T-helper 2 cell treated with Interferon-gamma antibody and Interleukin-4, amounts not matched to agents 5 μg/mL and 100 μg/mL, for 36 hours (primary cell): Measurements from ENCODE around the gene NFIL3.

Experiments
- DNase-seq: peaks from one replicate; pipeline ENCODE4 v3.0.0; 2021; ENCODE audit warnings: low spot score
- H3K27ac Mint-ChIP-seq: one replicate; pipeline ENCODE4 v1.8.0; 2021; ENCODE audit warnings: mild to moderate bottlenecking, mixed read lengths
- H3K27me3 Mint-ChIP-seq: one replicate; pipeline ENCODE4 v1.8.0; 2021; ENCODE audit warnings: low read depth, mixed read lengths
- H3K36me3 Mint-ChIP-seq: one replicate; pipeline ENCODE4 v1.8.0; 2021; ENCODE audit warnings: low read depth, mixed read lengths
- H3K4me1 Mint-ChIP-seq: one replicate; pipeline ENCODE4 v1.8.0; 2021; ENCODE audit warnings: low read depth, mixed read lengths
- H3K4me3 Mint-ChIP-seq: one replicate; pipeline ENCODE4 v1.8.0; 2022; ENCODE audit warnings: mild to moderate bottlenecking, moderate library complexity, mixed read lengths
- H3K9me3 Mint-ChIP-seq: one replicate; pipeline ENCODE4 v1.8.0; 2021; ENCODE audit warnings: mixed read lengths

NFIL3 gene

DNA sequence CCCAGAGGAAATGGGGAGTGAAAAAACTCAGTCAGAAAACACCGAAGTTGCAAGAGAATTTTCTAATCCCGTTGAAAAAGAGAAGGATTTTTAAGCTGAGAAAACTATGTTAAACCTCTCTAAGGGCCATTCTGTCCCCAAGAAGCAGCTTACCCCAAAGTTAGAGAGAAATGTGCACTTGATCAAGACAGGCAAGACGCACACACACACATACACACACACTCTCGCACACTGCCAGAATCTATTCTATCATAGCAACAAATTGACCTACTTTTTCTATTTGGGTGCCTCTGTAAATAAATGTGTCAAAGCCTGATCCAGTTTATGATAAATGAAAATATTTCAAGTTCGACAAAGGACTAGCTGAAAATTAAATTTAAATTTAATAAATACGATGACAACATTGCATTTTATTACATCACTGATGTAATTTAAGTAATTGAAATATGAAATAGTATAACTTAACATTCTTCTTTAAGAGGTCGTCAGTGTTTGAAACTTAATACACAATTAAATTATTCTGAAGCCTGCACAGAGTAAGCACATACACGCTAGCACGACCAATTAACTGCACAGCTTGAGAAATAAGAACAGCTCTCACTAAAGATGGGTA, 5.9 kb downstream of the NFIL3 start:
- H3K27me3 Mint-ChIP-seq: no peaks in the 10 kb centered on the region
- no peaks in the 10 kb centered on the region for H3K9me3 Mint-ChIP-seq
- H3K4me3 Mint-ChIP-seq: peak overlapping the region; percentile 95
- peaks cover 38% of the 10 kb centered on the region for H3K36me3 Mint-ChIP-seq
- H3K27ac Mint-ChIP-seq: peak overlapping the region; percentile 92
- DNase-seq: no peak
- H3K4me1 Mint-ChIP-seq: peaks cover 75% of the 10 kb centered on the region

DNA sequence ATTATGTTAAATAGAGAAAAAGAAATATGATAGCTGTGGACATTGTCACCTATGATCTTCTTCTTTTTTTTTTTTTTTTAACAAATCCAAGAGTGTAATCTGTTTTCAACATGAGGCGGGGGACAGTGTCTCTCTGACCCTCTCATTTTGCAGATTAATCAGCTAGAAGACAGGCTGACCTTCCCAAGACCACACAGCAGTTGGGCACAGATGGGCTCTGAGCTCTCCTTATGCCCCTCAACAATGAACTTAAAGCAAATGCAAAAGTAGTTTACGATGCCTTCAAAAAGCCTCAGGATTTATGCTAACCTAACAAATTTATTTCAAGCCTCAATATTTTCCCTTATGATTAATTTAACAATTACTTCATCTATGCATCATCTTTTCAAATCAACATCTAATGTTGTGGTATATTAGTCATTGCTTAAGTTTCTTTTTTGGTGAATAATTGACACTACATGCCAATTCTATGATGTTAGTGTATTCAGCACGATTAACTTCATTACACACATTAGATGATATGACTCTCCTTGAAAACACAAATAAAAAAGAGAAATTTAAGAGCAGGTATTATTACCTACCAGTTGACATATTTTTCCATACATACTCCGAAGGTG, 7.4 kb downstream of the NFIL3 start:
- Mint-ChIP-seq H3K36me3 (peaks cover 40% of the 10 kb centered on the region), H3K4me3 (peak overlapping the region; percentile 48)

DNA sequence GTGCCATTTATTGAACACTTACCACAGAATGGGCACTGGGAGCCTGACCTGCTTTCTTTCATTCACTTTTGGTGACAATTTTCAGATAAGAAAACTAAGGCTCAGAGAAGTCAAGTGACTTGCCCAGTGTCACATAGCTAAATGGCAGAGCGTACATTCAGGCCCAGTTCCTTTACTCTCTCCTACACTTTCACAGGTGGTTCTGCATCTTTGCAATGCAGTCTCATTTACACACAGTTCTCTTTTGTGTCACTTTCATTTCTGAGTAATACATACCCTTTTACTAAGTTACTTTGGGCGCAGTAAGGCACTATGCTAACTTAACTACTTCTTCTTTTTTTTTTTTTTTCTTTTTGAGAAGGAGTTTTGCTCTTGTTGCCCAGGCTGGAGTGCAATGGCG, 8.3 kb downstream of the NFIL3 start:
- Mint-ChIP-seq H3K36me3 (peaks cover 43% of the 10 kb centered on the region), H3K4me1 (peaks cover 85% of the 10 kb centered on the region), H3K9me3 (no peaks in the 10 kb centered on the region), H3K27me3 (no peaks in the 10 kb centered on the region), H3K27ac (peak overlapping the region; percentile 89), H3K4me3 (peak overlapping the region; percentile 48)
- no peak for DNase-seq

More for the DNA sequence above, 7.4 kb downstream of the NFIL3 start:
- H3K9me3 Mint-ChIP-seq: no peaks in the 10 kb centered on the region
- peak overlapping the region; percentile 89 for H3K27ac Mint-ChIP-seq
- DNase-seq: no peak
- H3K27me3 Mint-ChIP-seq: no peaks in the 10 kb centered on the region
- H3K4me1 Mint-ChIP-seq: peaks cover 80% of the 10 kb centered on the region

DNA sequence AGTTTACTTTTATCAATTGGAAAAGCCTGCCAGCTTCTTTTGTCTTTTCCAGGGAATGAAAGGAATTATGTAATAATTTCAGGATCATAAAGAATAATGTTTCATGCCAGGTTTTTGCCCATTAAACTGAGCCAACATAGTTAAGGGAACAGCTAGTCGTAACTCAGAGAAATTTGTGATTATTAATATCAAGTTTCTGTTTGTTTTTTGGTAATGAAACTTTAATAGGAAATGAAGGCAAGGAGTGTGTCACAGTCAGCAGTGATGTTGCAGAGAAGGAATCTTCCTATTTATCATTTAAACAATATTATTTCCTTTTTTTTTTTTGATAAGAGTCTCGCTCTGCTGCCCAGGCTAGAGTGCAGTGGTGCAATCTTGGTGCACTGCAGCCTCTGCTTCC, 10.7 kb downstream of the NFIL3 start:
- H3K4me3 Mint-ChIP-seq: peak overlapping the region; percentile 8
- peak overlapping the region; percentile 43 for H3K27ac Mint-ChIP-seq
- no peaks in the 10 kb centered on the region for H3K9me3 Mint-ChIP-seq
- peaks cover 69% of the 10 kb centered on the region for H3K4me1 Mint-ChIP-seq
- H3K36me3 Mint-ChIP-seq: peaks cover 58% of the 10 kb centered on the region
- H3K27me3 Mint-ChIP-seq: no peaks in the 10 kb centered on the region
- DNase-seq: no peak

DNA sequence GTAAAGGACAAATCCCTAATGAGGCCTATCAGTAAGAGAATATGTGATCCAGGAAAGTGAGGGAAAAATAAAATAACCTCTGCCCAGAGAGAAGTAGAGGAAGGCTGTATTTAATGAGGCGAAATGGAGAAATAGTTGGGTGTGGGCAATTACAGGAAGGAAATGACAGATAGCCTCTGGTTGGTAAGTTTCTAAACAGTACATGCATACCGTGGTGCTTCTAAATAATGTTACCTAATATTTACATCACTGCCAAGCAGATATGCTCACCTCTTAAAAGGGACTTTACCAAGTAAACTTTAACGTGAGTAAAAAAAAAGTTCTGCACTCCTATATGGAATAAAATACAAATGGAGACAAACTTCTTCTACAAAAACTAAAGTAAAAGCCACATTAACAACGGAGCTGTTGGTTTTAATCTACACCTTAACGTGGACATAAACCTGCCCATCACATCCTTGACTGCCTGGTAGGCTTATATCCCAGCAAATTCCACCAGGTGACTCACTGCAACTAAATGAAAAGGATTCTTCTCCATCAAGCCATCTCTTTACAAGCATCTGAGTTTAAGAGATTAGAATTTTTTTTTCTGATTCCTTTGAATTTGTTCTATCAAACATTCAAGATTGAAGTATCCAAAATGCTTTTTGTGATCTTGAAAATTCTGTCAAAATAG, 12.4 kb downstream of the NFIL3 start:
- DNase-seq: no peak
- Mint-ChIP-seq H3K36me3 (peaks cover 67% of the 10 kb centered on the region), H3K4me3 (peak overlapping the region; percentile 58), H3K9me3 (no peaks in the 10 kb centered on the region), H3K4me1 (peaks cover 61% of the 10 kb centered on the region), H3K27me3 (no peaks in the 10 kb centered on the region), H3K27ac (peak overlapping the region; percentile 82)

DNA sequence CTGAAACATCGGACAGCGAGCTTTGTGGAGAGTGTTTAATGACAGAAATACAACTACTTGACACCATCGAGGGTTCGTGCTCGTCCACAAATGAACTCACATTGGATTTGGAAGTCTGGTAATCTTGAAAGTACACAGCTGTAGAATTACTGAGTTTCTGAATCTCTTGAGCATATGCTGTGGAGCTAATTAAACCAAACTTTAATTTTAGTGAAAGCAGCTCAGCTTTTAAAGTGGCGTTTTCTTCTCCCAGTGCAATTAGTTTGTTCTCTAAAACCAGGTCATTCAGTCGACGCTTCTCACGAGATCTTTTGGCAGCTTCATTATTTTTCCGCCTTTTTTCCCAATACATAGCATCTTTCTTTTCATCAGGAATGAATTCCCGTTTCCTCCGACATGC, 13.5 kb downstream of the NFIL3 start:
- no peak overlapping the region for H3K4me3 Mint-ChIP-seq
- peaks cover 70% of the 10 kb centered on the region for H3K36me3 Mint-ChIP-seq
- peak overlapping the region; percentile 17 for H3K27ac Mint-ChIP-seq
- no peaks in the 10 kb centered on the region for H3K9me3 Mint-ChIP-seq
- no peak for DNase-seq
- no peaks in the 10 kb centered on the region for H3K27me3 Mint-ChIP-seq
- H3K4me1 Mint-ChIP-seq: peaks cover 51% of the 10 kb centered on the region

DNA sequence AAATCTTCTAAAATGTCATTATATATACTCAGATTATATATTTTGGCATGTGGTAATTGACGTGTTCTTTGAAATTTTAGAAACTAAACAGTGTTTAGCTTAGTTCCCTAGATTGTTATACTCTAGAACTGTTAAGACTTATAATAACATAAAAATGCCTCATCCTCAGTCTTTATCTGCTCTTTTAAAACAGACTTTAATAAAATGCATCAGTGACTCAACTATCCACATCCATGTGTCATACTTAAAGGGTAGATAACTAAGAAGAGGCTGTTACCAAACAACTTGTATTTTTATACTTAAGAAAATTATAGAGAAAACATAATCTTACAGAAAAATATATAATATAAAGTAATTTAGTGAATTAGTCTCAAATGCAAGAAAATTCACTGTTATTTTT, 15.2 kb downstream of the NFIL3 start:
- peaks cover 47% of the 10 kb centered on the region for H3K4me1 Mint-ChIP-seq
- no peak overlapping the region for H3K27ac Mint-ChIP-seq
- peaks cover 67% of the 10 kb centered on the region for H3K36me3 Mint-ChIP-seq

DNA sequence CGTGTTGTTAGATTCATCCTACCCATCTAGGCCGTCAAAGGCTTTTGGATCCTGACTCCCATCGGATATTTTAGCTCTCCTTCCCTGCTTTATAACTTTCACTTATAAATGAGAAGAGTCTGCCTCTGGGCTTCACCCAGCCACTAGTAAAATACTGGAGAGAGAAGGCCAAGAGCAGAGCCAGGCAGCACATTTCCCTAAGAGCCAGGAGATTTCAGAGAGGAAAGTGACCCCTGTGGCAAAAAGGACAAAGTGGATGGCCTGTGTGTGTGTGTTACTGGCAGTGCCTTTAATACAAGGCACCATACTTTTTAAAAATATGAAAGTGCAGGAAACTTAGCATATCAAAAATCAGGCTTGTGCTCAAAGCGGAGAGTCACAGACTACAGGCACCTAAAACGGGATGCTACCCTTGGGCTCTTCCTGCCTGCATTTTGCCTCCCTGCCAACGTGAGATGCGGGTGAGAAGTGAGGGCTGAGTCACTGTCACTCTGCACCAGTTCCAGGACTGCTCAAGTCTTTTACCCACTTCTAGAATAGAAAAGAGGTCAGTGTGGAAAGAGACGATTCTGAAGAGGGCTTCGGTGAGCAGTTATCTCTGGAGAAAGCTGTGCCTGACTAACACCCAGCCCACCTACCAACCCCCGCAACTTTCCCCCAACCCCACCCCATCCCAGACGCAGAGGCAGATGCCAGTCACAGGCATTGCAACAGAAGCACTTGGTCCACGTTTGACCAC, 15.9 kb downstream of the NFIL3 start:
- H3K27me3 Mint-ChIP-seq: no peaks in the 10 kb centered on the region
- H3K9me3 Mint-ChIP-seq: no peaks in the 10 kb centered on the region
- no peak overlapping the region for H3K4me3 Mint-ChIP-seq
- no peak for DNase-seq
- no peak overlapping the region for H3K27ac Mint-ChIP-seq
- peaks cover 48% of the 10 kb centered on the region for H3K4me1 Mint-ChIP-seq
- H3K36me3 Mint-ChIP-seq: peaks cover 66% of the 10 kb centered on the region

More for the DNA sequence above, 15.2 kb downstream of the NFIL3 start:
- H3K4me3 Mint-ChIP-seq: no peak overlapping the region
- DNase-seq: no peak
- no peaks in the 10 kb centered on the region for H3K9me3 Mint-ChIP-seq
- no peaks in the 10 kb centered on the region for H3K27me3 Mint-ChIP-seq

DNA sequence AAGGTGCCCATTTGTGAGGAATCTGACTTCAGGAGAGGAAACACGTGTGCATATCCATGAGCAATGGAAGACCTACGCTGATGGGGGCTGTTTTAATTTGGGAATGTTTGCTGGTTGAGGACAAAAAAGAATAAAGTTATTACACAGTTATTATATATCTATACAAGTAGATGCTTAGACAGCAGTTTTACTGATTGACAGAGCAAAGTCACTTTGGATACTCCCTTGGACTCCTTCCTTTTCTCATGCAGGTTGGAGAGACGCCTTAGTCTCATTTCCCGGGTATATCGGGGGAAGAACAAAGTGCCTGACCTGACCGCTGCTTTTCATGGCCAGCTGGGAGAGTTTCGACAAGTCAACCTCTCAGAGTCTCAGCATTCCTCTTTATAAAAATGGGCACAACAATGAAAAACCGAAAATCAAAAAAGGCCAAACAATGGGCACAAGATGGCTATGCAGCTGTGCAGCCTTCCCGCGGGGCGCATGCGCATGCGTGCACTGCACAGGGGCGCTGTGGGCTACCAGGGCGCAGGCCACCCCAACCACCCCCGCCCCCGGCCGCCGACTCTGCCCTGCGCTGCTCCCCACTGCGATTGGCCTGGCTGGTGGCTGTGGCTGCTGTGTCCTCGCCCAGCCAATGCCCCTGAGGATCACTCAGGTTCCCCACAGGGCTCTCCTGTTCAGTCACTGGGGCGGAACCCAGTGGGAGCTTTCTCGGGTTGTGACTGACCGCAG, 18.1 kb downstream of the NFIL3 start:
- no peak for DNase-seq
- no peak overlapping the region for H3K4me3 Mint-ChIP-seq
- H3K27ac Mint-ChIP-seq: peak overlapping the region; percentile 24
- peaks cover 51% of the 10 kb centered on the region for H3K36me3 Mint-ChIP-seq
- H3K27me3 Mint-ChIP-seq: no peaks in the 10 kb centered on the region
- no peaks in the 10 kb centered on the region for H3K9me3 Mint-ChIP-seq
- peaks cover 32% of the 10 kb centered on the region for H3K4me1 Mint-ChIP-seq

DNA sequence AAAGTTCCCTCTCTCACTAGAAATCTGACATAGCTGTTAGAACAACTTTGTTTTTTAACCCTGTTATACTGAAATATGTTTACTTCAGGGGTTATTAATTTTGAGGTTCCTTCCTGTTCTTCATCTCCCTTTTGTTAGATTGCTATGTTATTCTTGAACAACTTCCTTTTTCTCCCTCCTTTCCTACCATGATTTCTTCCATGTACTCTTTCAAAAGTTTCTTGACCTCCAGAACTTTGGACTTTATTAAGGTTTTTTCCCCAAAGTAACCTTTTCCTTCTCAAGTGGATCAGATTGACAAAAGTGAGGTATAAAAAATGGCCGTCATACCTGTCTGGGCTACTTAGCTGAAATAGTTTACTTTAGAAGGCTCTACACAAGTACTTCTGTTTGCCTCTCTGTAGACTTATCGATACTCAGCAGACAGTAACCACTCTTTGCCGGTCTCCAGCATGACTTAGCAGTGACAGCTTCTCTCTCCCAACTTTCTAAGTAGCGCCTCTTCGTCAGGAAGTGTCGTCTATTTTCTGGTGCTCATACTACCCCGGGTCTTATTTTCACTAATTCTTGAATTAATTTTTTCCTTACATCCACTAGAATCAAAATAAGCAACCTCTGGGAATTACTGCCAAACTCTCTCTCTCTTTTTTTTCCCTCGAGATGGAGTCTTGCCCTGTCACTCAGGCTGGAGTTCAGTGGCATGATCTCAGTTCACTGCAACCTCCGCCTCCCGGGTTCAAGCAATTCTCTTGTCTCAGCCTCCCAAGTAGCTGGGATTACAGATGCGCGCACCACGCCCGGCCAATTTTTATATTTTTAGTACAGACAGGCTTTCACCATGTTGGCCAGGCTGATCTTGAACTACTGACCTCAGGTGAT, 19.7 kb downstream of the NFIL3 start:
- H3K4me3 Mint-ChIP-seq: peak overlapping the region; percentile 25
- H3K9me3 Mint-ChIP-seq: no peaks in the 10 kb centered on the region
- H3K27ac Mint-ChIP-seq: peak overlapping the region; percentile 58
- peaks cover 35% of the 10 kb centered on the region for H3K36me3 Mint-ChIP-seq
- no peaks in the 10 kb centered on the region for H3K27me3 Mint-ChIP-seq
- H3K4me1 Mint-ChIP-seq: peaks cover 23% of the 10 kb centered on the region
- DNase-seq: no peak

DNA sequence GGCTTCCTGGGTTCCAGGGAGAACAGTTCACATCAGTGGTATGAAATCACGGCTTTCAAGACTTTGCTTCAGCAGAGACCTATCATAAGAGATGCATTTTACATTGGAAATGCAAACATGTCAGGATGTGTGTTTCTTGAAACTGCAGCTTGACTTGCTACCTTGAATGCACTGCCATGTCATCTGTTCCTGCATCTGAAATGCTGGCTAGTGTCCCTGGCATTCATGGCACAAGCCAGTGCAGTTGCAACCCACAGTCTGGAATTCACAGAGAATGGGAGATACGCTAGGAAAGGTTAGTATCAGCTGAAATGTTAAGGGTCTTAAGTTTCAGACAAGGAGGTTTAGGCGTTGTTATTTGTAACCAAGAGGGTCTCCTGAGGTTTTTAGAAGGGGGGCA, 24.7 kb downstream of the NFIL3 start:
- H3K4me3 Mint-ChIP-seq: no peak overlapping the region
- H3K9me3 Mint-ChIP-seq: no peaks in the 10 kb centered on the region
- no peak for DNase-seq
- H3K36me3 Mint-ChIP-seq: peaks cover 6% of the 10 kb centered on the region
- peaks cover 32% of the 10 kb centered on the region for H3K4me1 Mint-ChIP-seq
- no peak overlapping the region for H3K27ac Mint-ChIP-seq
- no peaks in the 10 kb centered on the region for H3K27me3 Mint-ChIP-seq

DNA sequence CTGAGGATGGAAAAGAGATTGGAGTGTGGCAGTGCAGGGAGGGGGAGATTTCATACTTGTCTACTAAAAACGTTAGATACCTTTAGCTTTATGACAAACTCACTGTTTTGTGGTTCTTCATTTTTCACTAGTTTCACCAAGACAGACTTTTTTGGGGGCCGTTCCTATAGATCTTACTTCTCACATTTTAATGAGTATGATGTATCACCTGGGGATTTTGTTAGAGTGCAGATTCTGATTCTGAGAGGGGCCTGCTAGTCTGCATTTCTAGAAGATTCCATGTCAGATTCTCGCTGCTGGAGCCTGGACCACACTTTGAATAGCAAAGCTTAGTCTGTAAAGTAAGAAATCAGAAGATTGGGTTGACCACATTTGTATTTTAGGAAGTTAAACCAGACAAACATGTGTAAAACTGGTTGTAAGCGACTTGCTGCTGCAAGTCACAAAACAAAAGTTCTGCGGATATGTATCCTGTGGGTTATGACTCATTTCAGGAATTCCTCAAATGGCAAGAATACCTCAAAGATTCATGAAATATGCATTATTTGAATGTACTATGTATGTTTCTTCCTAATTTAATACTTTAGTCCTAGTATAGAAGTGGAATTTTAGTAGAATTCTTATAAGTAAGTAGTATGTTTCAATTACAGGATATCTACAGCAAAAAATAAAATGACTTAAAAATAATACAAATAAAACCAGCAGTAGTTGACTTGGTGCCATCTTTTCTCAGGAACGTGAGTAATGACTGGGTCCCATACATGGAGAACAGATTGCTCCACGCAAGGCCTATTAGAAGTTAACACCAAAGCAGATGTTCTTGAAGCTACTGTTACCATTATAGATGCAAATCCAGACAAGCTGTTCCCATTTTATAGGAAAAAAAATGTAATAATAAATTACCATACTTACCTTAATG, 27.8 kb downstream of the NFIL3 start:
- peak; percentile 47 for DNase-seq
- Mint-ChIP-seq H3K36me3 (no peaks in the 10 kb centered on the region), H3K27me3 (no peaks in the 10 kb centered on the region), H3K4me1 (peaks cover 21% of the 10 kb centered on the region), H3K27ac (peak overlapping the region; percentile 78), H3K4me3 (peak overlapping the region; percentile 78), H3K9me3 (no peaks in the 10 kb centered on the region)
